PC-9 (cell line): ENCODE data around the gene DIPK1B.

Source experiments
- CTCF ChIP-seq: fragments of 200-600 bp; sonication (generic); conservative IDR thresholded peaks from 2 replicates; pipeline ENCODE4 v1.6.1; 2017; ENCODE audit warnings: mixed run types, antibody characterized with exemption, mild to moderate bottlenecking, moderate library complexity
- EZH2 ChIP-seq: fragments of 200-600 bp; sonication (generic); IDR thresholded peaks from 2 replicates; pipeline ENCODE4 v1.8.0; 2017; ENCODE audit warnings: antibody characterized with exemption, low read depth

GRCh38 chr9:136722093-136722968 lies 10.0 kb downstream of the DIPK1B start:
- no peak for TF ChIP-seq EZH2
- TF ChIP-seq CTCF, result no peak
